Activated T-helper 2 cell treated with anti-CD3 and anti-CD28 coated beads, Interferon-gamma antibody, Interleukin-2, Interleukin-4, amounts not matched to agents 10 μg/mL and 5 μg/mL and 100 μg/mL, durations not matched to agents 14 hours and 24 hours and 36 hours (primary cell): ENCODE data around the gene CC2D2A. TPM values are rescaled to one million over a fixed set of nuclear protein-coding genes. Genes with fewer than 3 reads are reported as not detected.

Experiments
- total RNA-seq: library from RNA; stranded (reverse); gene quantifications from 2 replicates; pipeline ENCODE4 v1.2.3, GENCODE V29; 2022

CC2D2A gene
- total RNA-seq, 1 donor from 2014 or later, result not detected

Other genes starting within 250 kb of the CC2D2A start
- gene C1QTNF7, start 41.8 kb upstream of the CC2D2A start, total RNA-seq, result 0.11 TPM in 1 of 2 replicates, not detected in the other
- 28.9 and 30.3 TPM in 2 replicates for gene FBXL5, start 185.5 kb downstream of the CC2D2A start, total RNA-seq
- 5.6 and 6.8 TPM in 2 replicates for gene FAM200B, start 211.9 kb downstream of the CC2D2A start, total RNA-seq
- gene BST1, start 233.2 kb downstream of the CC2D2A start, total RNA-seq, result 0.50 and 1.8 TPM in 2 replicates